DND-41 (cell line): Measurements from ENCODE around the gene INTS13.
A peak's percentile ranks its signal among the peaks of the same experiment; 100 is the strongest.

Experiments used
- ATAC-seq: fragments of 200-7000 bp; cut with Tn5 transposase; 3 replicates; pipeline ENCODE4 v1.9.1; 2021; ENCODE audit warnings: low read depth; ENCODE audit not compliant: insufficient read depth
- DNase-seq: peaks from one replicate; pipeline ENCODE4 v3.0.0-alpha.2; 2020
- H2AFZ ChIP-seq: 2 replicates; pipeline ENCODE4 v1.6.0; 2012; ENCODE audit warnings: low read depth, low read length
- H3K27ac ChIP-seq: 2 replicates; pipeline ENCODE4 v1.5.1; 2012; ENCODE audit warnings: low read length, inconsistent platforms
- H3K27me3 ChIP-seq: fragments of 200-600 bp; sonication (generic); 2 replicates; pipeline ENCODE4 v1.6.0; 2012; ENCODE audit warnings: low read length, mild to moderate bottlenecking, inconsistent platforms; ENCODE audit not compliant: insufficient read depth, poor library complexity
- H3K36me3 ChIP-seq: 2 replicates; pipeline ENCODE4 v1.5.1; 2012; ENCODE audit warnings: low read length, inconsistent platforms; ENCODE audit not compliant: insufficient read depth
- H3K4me1 ChIP-seq: 2 replicates; pipeline ENCODE4 v1.5.1; 2012; ENCODE audit warnings: mild to moderate bottlenecking, low read length; ENCODE audit not compliant: insufficient read depth
- H3K4me2 ChIP-seq: 2 replicates; pipeline ENCODE4 v1.6.0; 2012; ENCODE audit warnings: mild to moderate bottlenecking, moderate library complexity, low read length, inconsistent platforms; ENCODE audit not compliant: insufficient read depth
- H3K4me3 ChIP-seq, 2 experiments: fragments of 200-600 bp in 1 of 2; shearing (Covaris generic) in 1 of 2; 2 replicates each; pipeline ENCODE4 v1.5.1; 2012 to 2016; ENCODE audit warnings: inconsistent platforms in 2 of 2, low read length in 2 of 2, mild to moderate bottlenecking in 2 of 2, low read depth in 1 of 2, moderate library complexity in 1 of 2
- H3K79me2 ChIP-seq: 2 replicates; pipeline ENCODE4 v1.6.0; 2012; ENCODE audit warnings: low read length, inconsistent platforms; ENCODE audit not compliant: insufficient read depth
- H3K9ac ChIP-seq: 2 replicates; pipeline ENCODE4 v1.6.0; 2012; ENCODE audit warnings: low read depth, mild to moderate bottlenecking, inconsistent platforms, low read length, moderate library complexity
- H3K9me3 ChIP-seq: 2 replicates; pipeline ENCODE4 v1.5.1; 2012; ENCODE audit warnings: low read length, moderate library complexity, mild to moderate bottlenecking, inconsistent platforms; ENCODE audit not compliant: insufficient read depth, severe bottlenecking
- H4K20me1 ChIP-seq: 2 replicates; pipeline ENCODE4 v1.6.0; 2012; ENCODE audit warnings: low read length; ENCODE audit not compliant: insufficient read depth
- EZH2 ChIP-seq: IDR thresholded peaks from 3 replicates; pipeline ENCODE4 v1.6.1; 2012; ENCODE audit warnings: borderline replicate concordance, low read depth, mild to moderate bottlenecking, moderate library complexity, low read length, inconsistent platforms; ENCODE audit not compliant: severe bottlenecking
- TF ChIP-seq, protein P1 (sequence below): IDR thresholded peaks from 2 replicates; pipeline ENCODE4 v1.5.1; 2012; ENCODE audit warnings: borderline replicate concordance, low read length, moderate library complexity, mild to moderate bottlenecking; ENCODE audit not compliant: poor library complexity, severe bottlenecking; ENCODE audit errors: extremely low read depth

Gene INTS13

GRCh38 chr12:26874501-26875296 is 63.1 kb downstream of the INTS13 start:
- DNase-seq (no peak), ATAC-seq (no peak)
- no peaks in the 10 kb centered on the region for H3K36me3 ChIP-seq
- no peak overlapping the region for H3K9ac ChIP-seq
- no peaks in the 10 kb centered on the region for H4K20me1 ChIP-seq
- no peaks in the 10 kb centered on the region for H3K79me2 ChIP-seq
- peaks cover 79% of the 10 kb centered on the region for H3K4me1 ChIP-seq
- TF ChIP-seq EZH2, result no peak
- TF ChIP-seq, protein P1, sequence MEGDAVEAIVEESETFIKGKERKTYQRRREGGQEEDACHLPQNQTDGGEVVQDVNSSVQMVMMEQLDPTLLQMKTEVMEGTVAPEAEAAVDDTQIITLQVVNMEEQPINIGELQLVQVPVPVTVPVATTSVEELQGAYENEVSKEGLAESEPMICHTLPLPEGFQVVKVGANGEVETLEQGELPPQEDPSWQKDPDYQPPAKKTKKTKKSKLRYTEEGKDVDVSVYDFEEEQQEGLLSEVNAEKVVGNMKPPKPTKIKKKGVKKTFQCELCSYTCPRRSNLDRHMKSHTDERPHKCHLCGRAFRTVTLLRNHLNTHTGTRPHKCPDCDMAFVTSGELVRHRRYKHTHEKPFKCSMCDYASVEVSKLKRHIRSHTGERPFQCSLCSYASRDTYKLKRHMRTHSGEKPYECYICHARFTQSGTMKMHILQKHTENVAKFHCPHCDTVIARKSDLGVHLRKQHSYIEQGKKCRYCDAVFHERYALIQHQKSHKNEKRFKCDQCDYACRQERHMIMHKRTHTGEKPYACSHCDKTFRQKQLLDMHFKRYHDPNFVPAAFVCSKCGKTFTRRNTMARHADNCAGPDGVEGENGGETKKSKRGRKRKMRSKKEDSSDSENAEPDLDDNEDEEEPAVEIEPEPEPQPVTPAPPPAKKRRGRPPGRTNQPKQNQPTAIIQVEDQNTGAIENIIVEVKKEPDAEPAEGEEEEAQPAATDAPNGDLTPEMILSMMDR, result no peak
- H3K9me3 ChIP-seq, result no peaks in the 10 kb centered on the region
- H3K27ac ChIP-seq, result peak overlapping the region; percentile 15; the same call in 1 of the 2 replicates
- 0 out of 2 replicates have a peak overlapping the region, but pooled peaks have one; percentile 22 for H2AFZ ChIP-seq
- H3K4me3 ChIP-seq, result no peak overlapping the region
- H3K27me3 ChIP-seq, result no peaks in the 10 kb centered on the region
- H3K4me2 ChIP-seq, result no peak overlapping the region

GRCh38 chr12:26872625-26873024 is 65.2 kb downstream of the INTS13 start:
- ATAC-seq, result no peak

DNA sequence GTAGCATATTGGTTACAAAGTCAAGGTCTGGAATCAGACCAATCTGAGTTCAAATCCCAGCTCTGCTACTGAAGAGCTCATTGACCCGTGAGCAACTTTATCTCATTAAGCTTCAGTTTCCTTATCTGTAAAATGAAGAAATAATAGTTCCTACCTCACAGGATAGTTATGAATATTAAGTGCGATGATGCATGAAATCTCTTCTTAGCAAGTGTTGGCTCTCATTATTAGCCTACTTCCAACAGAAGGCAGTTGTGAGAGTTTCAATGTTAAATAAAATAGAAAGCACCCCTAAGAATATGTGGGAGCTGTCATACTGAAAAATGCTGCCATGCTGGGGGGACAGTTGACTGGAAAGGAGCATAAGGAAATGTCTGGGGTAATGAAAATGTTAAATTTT is 65.8 kb downstream of the INTS13 start:
- Histone ChIP-seq H3K9me3 (no peaks in the 10 kb centered on the region), H3K27ac (peak overlapping the region; percentile 13; the same call in 1 of the 2 replicates), H3K9ac (no peak overlapping the region), H3K36me3 (no peaks in the 10 kb centered on the region), H2AFZ (no peak overlapping the region), H3K79me2 (no peaks in the 10 kb centered on the region), H3K4me2 (0 out of 2 replicates have a peak overlapping the region, but pooled peaks have one; percentile 13), H3K4me3 (no peak overlapping the region), H3K27me3 (no peaks in the 10 kb centered on the region), H4K20me1 (no peaks in the 10 kb centered on the region), H3K4me1 (peaks cover 82% of the 10 kb centered on the region)
- no peak for DNase-seq
- ATAC-seq, result no peak
- TF ChIP-seq EZH2, result no peak
- TF ChIP-seq, protein P1, result no peak

More at GRCh38 chr12:26872625-26873024, 65.2 kb downstream of the INTS13 start:
- Histone ChIP-seq H3K27ac (no peak overlapping the region; the same call in 1 of the 2 replicates), H3K4me2 (no peak overlapping the region), H3K4me1 (peaks cover 80% of the 10 kb centered on the region), H3K9me3 (no peaks in the 10 kb centered on the region), H3K4me3 (no peak overlapping the region), H3K36me3 (no peaks in the 10 kb centered on the region), H4K20me1 (no peaks in the 10 kb centered on the region), H3K27me3 (no peaks in the 10 kb centered on the region), H3K79me2 (no peaks in the 10 kb centered on the region), H3K9ac (no peak overlapping the region), H2AFZ (no peak overlapping the region)
- TF ChIP-seq EZH2, result no peak
- TF ChIP-seq, protein P1, result no peak
- no peak for DNase-seq
